NCI-H1105 treated with DMSO at 0.1 percent for 48 hours (cell line): ENCODE data around the gene ATP11A.
"Not testable (repeated sequence)": the region's sequence is repeated elsewhere in the genome, so short reads cannot be mapped to it uniquely, and the experiment has no call there.

ENCODE experiments used
- DNase-seq: peaks from one replicate; lab custom pipeline; 2025; lab: John Stamatoyannopoulos, UW

ATP11A gene

DNA sequence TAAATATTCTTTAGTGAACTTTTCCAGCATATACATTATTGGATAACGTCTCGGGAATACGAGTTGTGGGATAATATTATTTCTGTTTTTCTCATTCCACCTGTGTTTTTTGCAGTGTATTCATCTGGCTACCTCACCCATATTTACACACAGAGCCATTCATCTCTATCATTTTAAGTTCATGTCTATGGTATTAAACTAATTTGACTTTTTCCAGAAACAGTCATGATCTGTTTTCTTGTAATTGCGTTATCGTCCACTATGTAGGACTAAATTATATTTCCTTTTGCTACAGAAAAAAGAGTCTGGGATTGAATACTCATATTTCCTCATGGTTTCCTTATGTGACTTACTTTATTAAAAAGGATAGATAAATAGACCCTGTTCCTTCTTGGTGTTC, 2.7 kb downstream of the ATP11A start:
- DNase-seq: no peak

DNA sequence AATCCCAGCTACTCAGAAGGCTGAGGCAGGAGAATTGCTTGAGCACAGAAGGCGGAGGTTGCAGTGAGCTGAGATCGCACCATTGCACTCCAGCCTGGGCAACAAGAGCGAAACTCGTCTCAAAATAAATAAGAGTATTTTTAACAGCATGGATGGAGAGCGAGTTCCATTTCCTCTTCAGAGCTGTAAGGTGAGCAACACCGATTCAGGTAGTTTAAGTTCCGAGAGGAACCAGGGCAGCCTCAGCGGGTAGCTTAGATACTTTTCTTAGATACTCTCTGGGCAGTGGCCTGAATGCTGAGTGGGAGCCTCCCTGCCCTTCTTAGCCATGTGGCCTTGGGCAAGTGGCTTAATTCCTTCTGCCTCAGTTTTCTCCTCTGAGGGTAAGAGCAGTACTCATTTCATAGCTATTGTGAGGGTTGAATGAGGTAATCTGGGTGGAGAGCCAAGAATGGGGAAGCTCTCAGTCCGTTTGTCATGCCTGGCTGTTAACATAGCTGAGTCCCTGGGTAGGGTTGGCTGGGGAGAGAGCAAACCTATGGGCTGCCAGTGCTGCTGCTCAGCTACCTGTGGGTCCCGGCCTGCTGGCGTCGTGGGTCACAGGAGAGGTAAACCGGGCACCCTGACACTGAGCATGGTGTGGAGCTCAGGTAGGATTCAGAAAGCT, 4.1 kb downstream of the ATP11A start:
- no peak for DNase-seq

DNA sequence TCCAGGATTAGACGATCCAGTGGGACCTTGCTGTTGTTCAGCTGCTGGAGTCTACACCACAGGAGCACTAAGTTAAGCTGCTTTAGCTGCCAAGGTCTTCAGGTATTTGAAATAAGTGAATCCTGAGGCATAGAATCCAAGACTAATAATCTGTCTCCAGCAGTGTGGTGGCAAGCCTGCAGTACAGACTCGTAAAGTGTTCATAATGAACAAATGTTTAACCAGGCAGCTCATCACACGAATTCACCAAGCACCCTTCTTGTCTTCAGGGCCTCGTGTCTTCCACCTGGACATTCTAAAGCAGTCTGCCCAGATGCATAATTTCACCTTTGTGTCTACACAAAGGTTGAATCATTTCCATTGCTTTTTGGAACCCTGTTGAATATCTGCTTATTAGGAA, 5.3 kb downstream of the ATP11A start:
- no peak for DNase-seq

DNA sequence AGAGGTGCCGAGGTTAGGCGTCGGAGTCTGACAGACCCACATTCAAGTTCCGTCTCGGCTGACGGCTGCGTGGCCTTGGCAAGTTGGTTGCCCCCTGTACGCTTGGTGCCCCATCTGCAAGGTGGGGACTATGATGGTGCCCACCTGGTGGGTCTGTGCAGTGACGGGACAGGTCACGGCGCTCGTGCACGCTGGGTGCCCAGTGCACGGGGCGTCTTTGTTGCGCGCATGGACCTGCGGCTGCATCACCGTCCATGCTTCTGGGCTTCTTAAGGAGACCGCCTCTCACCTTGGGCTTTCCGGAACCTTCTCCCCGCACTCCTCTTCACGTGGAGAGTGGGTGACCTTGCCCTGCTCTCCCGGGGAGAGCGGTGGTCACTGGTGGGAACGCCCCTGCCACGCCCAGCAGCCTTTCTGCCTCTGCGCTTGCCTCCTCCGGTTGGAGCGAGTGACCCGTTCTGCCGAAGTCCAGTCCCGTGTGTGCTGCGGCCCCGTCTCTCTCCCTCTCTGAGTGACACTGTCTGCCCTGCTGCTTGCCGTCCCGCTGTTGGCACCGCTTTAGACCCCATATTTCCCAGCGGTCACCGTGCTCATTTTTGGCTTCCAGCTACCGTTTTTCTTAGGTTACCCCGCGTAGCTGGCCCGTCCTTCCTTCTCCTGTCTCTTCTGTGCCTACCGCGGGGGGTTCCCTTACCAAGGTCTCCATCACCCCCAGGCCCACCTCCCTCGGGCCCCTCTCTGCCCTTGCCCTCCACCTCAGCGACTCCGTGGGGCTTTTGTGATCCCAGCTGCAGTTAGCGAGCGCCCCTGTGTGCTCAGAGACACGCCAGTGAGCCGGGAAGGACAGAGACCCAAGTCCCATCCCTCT, 6.4 kb downstream of the ATP11A start:
- no peak for DNase-seq

DNA sequence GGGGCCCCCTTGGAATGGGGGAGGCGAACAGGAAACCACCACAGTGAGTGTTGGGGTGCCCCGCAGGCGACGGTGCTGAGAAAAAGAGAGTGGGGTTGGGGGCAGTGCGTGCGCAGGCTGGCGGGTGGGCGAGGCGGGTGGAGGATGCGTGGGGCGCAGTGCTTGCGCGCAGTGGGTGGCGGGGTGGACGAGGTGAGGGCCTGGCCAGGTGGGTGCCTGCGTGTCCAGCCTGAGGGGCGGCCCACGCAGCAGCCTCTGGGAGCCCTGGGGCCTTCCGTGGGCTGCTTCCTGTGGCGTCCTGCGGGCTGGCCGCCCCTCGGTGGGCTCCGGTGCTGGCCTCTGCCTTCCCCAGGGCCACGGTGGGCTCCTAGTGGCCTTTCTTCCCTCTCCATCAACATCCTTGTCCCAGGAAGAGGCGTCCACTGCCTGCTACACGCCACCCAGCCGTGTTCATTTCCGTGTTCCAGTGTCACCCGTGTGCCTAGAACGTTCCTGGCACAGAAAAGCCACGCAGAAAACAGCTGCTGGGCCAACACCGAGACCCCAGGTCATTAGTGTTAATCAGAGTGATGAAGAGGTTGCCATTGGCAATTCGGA, 7.1 kb downstream of the ATP11A start:
- no peak for DNase-seq

DNA sequence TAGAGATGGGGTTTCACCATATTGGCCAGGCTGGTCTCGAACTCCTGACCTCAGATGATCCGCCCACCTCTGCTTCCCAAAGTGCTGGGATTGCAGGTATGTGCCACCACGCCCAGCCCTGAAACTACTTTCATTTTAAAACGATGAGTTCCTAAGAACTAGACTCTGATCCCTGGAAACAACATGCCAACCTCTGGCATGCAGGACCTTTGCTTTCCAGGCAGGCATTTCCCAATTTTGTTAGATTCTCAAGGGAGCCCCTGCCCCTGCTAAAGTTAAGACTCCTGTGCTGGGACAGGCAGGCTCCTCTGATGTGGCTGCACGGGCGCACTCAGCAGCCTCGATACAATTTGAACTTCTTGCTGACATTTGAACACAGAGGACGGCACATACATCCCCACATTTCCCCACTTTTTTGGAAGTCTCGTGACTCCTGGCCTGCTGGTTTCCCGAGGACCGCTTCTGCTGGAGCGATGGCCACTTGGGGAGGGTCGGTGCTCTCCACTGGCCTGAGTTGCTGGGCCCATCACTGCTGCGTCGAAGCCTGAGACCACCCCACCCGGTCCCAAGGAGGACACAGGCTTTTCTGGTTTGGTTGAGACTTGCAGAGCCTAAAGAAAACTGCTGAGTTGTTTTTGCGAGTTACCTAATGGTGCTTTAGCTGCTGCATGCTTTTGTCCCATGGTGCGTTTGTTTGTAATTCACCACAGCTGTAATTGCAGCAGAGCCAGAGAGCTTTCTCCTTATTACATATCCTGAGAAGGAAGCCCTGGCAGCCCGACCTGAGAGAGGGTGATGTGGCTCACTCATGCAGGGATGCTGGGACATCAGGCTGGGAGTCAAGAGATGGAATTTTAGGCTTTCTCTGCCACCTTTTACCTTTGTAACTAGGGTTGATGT, 8.2 kb downstream of the ATP11A start:
- DNase-seq: no peak

DNA sequence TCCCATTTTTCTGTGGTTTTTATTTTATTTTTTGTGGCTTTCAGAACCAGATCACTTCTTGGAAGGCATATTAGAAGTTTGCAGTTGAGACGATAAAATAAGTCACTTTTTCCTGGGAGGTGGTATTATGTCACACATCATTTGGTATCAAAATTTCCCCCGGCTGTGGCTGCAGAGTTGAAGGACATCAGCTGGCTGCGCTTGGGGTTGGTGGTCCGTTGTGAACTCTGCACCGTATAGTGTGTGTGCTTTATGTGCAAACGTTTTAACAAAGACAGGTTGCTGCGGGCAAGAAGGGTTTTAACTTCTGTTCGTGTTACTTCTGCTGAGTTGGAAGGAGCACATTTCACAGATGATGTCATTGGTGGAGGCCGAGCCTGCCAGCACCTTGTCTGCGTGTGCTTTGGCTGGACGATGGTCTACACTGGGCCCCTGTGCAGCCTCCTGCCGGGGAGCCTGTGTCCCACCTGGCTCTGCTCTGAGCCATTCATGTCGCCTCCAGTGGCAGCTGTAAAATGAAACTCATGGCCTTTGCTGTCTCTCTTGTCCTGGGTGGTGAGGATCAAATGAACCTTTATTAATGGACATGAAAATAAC, 9.6 kb downstream of the ATP11A start:
- DNase-seq: no peak

DNA sequence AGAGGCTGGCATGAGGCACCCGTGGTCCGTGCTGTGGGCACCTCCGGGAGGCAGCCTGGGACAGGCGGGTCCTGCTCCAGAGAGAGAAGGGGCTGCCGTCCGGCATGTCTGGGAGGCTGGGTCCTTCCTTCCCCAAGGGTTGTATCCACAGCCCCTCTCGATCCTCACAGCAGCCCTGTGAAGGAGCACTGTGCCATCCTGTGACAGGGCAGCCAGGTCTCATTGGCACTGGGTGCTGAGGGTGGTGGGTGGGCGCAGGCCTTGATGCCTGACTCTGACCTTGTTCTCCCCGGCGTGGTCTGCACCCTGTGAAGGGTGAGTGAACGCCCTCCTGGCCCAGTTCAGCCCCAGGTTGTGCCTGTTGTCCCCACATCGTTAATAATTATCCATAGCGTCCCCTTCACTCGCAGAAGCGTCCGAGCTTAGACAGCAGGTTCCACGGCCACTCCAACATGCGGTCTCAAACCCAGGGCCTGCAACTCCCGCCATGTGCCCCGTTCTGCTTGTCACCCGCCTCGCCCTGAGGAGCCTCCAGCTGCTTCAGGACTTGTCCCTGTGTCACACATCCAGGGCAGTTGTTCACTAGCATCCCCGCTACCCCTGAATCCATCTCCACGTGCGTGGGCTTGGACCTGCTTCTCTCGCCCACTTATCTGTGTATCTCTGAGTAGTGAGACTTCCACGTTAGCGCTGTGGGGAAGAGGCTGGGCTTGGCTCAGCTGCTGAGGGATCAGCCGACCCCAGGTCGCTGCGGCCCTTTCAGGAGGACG, 10.6 kb downstream of the ATP11A start:
- no peak for DNase-seq

DNA sequence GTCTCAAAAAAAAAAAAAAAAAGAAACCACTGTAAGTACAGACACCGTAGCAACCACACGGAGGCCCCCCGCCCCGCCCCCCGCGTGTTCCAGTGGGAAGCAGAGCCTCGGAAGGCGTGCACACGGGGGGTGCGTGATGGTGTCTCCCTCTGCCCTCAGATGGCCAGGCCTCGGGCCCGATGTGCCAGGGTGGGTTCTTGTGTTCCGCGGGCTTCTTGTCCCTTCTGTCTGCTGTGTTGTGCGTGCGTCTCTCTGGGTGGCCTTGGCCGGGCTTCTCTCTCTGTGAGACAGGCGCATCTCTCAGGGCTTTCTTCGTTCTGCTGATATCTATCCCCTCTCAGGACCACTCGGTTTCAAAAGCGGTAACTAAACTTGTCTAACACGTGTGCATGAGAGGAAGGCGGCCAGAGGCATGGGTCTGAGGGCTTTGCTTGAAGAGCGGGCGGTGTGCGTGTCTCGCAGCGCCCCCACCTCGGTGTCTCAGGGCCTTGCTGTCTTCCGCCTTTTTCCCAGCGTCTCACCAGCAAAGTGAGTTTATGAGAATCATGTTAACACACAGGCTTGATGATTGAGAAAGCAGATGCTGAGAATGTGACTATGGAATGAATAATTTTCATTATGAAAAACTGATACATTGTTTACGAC, 12.6 kb downstream of the ATP11A start:
- DNase-seq: no peak

DNA sequence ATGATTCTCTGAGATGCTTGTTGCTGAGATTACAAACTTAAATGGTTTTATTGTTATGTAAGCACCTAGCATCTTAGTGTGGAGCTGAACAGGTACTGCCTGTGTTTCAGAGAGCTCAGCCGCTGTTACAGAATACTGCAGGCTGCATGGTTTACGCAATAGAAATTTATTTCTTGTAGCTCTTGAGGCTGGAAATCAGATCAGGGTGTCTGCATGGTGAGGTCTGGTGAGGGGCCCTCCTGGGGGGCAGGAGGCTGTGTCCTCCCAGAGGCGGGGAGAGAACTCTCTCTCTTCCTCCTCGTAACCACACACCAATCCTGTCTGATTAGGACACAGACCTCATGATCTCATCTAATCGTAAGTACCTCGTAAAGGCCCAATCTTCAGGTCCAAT, 13.1 kb downstream of the ATP11A start:
- no peak for DNase-seq

DNA sequence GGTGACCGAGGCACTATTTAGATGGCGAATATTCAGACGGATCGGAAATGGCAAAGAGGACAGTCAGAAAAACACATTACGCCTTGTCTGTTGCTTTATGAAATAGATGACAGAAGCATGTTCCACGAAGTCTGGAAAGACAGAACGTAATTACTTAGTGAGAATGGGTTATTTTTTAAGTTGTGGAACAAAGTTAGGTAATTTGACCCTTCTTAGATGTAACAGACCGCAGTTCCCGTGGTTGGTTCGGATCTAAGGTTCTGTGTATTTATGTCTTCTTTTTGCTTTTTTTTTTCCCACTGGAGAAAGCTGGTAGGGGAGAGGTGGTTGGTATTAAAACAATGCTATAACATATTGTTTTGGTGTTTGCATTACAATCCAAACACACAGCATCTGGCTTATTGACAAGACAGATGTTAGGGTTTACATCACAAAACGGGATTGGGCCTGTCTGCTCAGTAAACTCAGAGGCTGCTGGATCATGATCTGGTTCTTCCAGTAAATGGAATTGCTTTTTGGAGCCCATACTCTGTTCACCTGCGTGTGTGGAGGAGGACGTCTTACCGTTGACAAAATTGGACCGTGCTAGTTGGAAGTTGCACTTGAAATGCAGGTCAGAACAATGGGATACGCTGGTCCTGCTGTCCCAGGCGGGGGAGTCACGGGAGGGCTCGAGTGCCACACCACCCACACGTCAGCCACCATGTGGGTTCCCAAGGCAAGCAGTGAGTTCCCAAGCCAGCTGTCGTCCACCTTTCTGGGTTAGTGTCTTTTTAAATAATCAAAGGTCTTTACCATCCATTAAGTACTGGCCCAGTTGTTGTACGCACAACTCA, 13.8 kb downstream of the ATP11A start:
- DNase-seq: no peak

DNA sequence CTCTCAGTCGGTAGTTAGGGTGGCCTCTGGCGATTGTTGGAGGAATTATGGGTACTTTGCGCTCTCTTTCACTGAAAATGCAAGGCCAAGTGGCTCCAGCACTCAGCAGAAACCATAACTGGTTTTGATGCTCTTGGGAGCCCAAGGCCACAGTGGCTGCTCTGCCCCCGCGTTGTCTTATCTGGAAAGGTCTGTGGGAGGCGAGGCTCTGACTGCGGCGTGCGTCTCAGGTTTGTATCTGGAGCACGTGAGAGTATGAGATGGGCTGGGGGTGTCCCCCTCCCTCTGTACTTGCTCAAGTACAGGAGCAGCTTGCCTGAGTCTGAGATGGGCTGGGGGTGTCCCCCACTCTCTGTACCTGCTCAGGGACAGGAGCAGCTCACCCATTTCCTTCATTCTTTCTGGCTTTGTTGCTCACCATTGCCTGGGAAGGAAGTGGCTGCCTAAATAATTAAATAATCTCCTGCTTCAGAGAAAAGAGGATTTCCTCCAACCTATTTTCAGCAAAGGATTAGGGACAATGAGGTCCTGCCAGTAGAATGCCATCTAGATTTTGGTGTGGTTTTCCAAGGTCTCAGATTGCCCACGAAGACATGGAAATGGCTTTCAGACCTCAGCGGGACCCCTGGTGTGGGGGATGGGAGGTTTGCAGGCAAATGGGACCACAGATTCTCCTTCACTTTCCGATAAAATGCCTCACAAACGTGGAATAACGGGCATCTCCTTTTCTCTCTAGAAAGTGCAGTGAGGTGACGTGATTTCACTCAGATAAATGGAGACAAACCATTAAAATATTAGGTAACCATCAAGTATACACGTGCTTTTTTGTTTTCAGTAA, 14.7 kb downstream of the ATP11A start:
- no peak for DNase-seq

DNA sequence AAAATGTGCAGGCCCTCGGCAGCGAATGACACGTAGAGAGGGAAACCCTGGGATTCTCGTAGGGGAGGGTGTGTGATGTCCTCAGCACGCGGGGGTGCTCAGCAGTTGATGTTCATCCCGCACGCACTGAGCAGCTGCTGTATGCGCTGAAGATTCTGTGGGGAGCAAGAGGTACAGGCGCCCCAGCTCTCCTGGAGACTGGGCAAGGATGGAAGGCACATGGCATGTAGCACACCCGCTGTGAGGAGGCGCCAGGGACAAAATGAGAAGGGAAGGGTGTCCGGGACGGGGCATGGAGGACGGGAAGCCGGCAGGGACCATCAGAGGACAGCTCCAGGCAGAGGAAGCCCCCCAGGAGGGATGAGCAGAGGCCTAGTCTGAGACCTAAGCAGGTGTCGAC, 15.4 kb downstream of the ATP11A start:
- no peak for DNase-seq

DNA sequence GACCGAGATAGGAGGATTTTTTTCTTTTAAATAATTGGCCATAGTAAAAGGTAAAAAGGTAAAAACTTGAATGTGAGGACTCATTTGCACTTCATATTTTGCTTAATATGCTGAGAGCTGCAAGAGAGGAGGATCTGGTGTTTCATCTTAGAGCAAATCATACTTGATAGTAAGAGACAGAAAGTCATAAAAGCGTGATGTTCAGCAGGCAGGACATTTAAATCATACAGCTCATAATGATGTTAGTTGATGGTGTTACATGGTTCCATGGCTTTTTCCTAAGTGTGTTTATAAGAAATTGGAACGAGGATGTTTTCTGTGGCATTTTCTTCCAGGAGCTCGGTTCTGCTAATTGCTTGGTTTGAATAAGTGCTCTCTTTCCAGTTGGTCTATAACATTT, 16.3 kb downstream of the ATP11A start:
- no peak for DNase-seq

DNA sequence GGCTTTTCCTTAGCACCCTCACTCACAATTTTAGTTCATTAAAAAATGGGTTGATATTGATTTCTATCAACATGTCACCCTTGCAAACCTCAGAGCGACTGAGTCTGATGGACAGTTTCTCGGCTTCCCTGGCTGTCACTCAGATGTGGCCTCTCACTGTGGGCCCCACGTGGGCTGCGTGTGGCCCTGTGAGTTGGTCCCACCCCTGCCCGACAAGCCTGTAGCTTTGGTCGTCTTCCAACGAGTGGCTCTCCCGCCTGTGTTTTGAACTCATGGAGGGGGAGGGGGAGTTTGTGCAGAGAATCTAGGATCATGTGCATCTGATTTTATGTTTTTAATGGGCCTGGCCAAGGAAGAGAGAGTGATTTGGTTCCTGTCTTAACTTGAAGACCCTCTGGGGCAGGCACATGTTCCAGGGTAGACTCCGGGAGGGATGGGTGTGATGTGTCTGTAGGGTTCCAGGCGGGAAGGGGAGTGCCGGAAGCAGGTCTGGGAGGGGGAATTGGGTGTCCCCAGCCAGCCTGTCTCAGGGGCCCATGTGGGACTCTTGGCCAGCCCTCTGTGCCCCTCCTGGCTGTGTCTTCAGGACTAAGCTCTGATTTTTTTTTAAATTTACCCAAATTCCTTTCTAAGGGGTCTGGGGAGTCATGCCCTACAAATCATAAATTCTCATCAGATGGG, 18.9 kb downstream of the ATP11A start:
- DNase-seq: no peak

DNA sequence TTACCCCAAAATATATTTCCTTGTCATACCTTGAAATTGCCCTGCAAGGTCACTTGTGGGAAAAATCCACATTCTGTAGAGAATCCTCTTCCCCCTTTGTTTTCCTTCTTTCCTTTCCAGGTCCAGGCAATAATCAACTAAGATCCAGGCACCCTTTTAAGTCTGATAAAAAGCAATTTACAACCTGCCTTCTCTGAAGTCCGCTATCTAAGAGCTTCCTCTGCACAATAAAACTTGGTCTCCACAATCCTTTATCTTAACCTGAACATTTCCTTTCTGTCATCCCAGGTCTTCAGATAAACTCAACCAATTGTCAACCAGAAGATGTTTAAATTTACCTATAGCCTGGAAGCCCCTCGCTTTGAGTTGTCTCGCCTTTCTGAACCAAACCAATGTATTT, 19.5 kb downstream of the ATP11A start:
- not testable (repeated sequence) for DNase-seq

DNA sequence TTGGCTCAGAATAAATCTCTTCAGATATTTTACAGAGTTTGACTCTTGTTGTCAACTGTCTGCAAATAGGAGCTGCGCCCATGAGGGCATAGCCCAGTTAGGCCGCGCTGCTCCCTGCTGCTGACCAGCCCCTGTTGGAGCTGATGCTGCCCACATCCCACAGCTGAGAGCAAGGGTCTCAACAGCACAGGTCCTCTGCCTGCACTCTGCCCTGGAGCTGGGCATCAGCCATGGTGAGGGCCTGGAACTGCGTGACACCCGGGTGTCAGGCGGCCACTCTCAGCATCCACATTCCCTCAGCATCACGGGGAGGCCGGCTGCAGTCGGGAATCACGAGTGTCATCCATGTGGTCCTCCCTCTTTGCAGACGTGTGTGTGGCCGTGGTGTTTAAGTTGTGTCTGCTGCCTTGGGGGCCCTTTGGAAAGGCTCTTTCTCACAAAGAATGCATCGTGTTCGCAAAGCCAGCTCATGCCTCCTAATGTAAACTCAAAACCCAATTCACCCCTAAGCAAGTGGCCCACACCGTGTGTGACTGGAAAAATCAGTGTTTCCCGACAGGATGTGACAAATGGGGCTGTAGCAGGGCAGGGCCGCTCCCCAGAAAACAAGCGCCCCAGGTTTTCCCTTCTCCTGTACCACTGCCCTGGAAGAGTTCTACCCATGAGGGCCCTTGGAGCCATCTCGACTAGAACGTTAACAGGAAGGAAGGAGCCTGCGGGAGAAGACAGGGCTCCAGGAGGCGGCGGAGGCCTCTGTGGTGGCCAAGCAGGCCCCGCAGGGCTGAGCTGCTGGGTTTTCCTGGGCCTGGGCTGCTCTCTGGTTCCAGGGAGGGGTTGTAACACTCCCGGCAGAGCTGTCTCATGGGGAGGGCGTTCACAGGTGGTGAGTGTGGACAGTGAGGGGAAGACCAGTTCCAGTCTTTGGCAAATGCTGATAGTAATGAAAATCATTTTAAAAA, 20.3 kb downstream of the ATP11A start:
- no peak for DNase-seq
